Measurements from ENCODE around the gene RBM27. TPM values are rescaled to one million over a fixed set of nuclear protein-coding genes. Genes with fewer than 3 reads are reported as not detected.
"Not testable (repeated sequence)": the region's sequence is repeated elsewhere in the genome, so short reads cannot be mapped to it uniquely, and the experiment has no call there.

RBM27 gene
- total RNA-seq, 1 donor from 2014 or later, result 28.6 TPM

GRCh38 chr5:146169076-146169475 lies 34.3 kb upstream of the RBM27 start:
- no peak overlapping the region for H3K4me3 Mint-ChIP-seq (ENCODE audit: low read depth)
- TF ChIP-seq CTCF (IDR thresholded peaks at IDR 0.05; ENCODE audit: unreplicated experiment), result no peak
- no peak for DNase-seq (ENCODE audit: low spot score, unreplicated experiment)
- no peaks in the 10 kb centered on the region for H3K9me3 Mint-ChIP-seq (ENCODE audit: low read depth)
- no peak overlapping the region for H3K27ac Mint-ChIP-seq
- H3K4me1 Mint-ChIP-seq (ENCODE audit: low read depth), result no peaks in the 10 kb centered on the region
- H3K36me3 Mint-ChIP-seq (ENCODE audit: insufficient read depth), result peaks cover 40% of the 10 kb centered on the region
- no peaks in the 10 kb centered on the region for H3K27me3 Mint-ChIP-seq

- peaks cover 30% of the 10 kb centered on the region for H3K36me3 Mint-ChIP-seq (ENCODE audit: insufficient read depth)
- DNase-seq (ENCODE audit: low spot score, unreplicated experiment); H3K27ac Mint-ChIP-seq; H3K4me3 Mint-ChIP-seq (ENCODE audit: low read depth); H3K9me3 Mint-ChIP-seq (ENCODE audit: low read depth); H3K27me3 Mint-ChIP-seq; H3K4me1 Mint-ChIP-seq (ENCODE audit: low read depth): not testable (repeated sequence)
Observed at GRCh38 chr5:146173049-146173448, 30.4 kb upstream of the RBM27 start.

GRCh38 chr5:146173597-146173996 lies 29.8 kb upstream of the RBM27 start:
- DNase-seq (ENCODE audit: low spot score, unreplicated experiment), result no peak
- H3K27ac Mint-ChIP-seq, result no peak overlapping the region
- no peaks in the 10 kb centered on the region for H3K27me3 Mint-ChIP-seq
- TF ChIP-seq CTCF (IDR thresholded peaks at IDR 0.05; ENCODE audit: unreplicated experiment), result no peak
- H3K4me3 Mint-ChIP-seq (ENCODE audit: low read depth), result no peak overlapping the region
- H3K36me3 Mint-ChIP-seq (ENCODE audit: insufficient read depth), result peaks cover 29% of the 10 kb centered on the region
- H3K4me1 Mint-ChIP-seq (ENCODE audit: low read depth), result no peaks in the 10 kb centered on the region
- no peaks in the 10 kb centered on the region for H3K9me3 Mint-ChIP-seq (ENCODE audit: low read depth)

- DNase-seq (ENCODE audit: low spot score, unreplicated experiment), result no peak
- no peaks in the 10 kb centered on the region for H3K9me3 Mint-ChIP-seq (ENCODE audit: low read depth)
- no peak for TF ChIP-seq CTCF (IDR thresholded peaks at IDR 0.05; ENCODE audit: unreplicated experiment)
- H3K27ac Mint-ChIP-seq, result no peak overlapping the region
- H3K36me3 Mint-ChIP-seq (ENCODE audit: insufficient read depth), result peaks cover 13% of the 10 kb centered on the region
- no peaks in the 10 kb centered on the region for H3K27me3 Mint-ChIP-seq
- no peak overlapping the region for H3K4me3 Mint-ChIP-seq (ENCODE audit: low read depth)
- H3K4me1 Mint-ChIP-seq (ENCODE audit: low read depth), result peaks cover 1% of the 10 kb centered on the region
Observed at GRCh38 chr5:146176805-146177204, 26.6 kb upstream of the RBM27 start.

- Mint-ChIP-seq H3K4me1 (ENCODE audit: low read depth) (peaks cover 5% of the 10 kb centered on the region), H3K27ac (peak overlapping the region; percentile 56), H3K27me3 (no peaks in the 10 kb centered on the region), H3K36me3 (ENCODE audit: insufficient read depth) (peaks cover 6% of the 10 kb centered on the region), H3K9me3 (ENCODE audit: low read depth) (no peaks in the 10 kb centered on the region), H3K4me3 (ENCODE audit: low read depth) (no peak overlapping the region)
- no peak for DNase-seq (ENCODE audit: low spot score, unreplicated experiment)
- TF ChIP-seq CTCF (IDR thresholded peaks at IDR 0.05; ENCODE audit: unreplicated experiment), result no peak
Observed at GRCh38 chr5:146179696-146180095, 23.7 kb upstream of the RBM27 start.

- Mint-ChIP-seq H3K4me3 (ENCODE audit: low read depth) (peak overlapping the region; percentile 99), H3K27ac (peak overlapping the region; percentile 97)
- H3K9me3 Mint-ChIP-seq (ENCODE audit: low read depth); DNase-seq (ENCODE audit: low spot score, unreplicated experiment); H3K4me1 Mint-ChIP-seq (ENCODE audit: low read depth); H3K36me3 Mint-ChIP-seq (ENCODE audit: insufficient read depth); H3K27me3 Mint-ChIP-seq: not testable (repeated sequence)
Observed at GRCh38 chr5:146183403-146183802, 20.0 kb upstream of the RBM27 start.

All from progenitor cell of endocrine pancreas (in vitro differentiated cells).